Type B pancreatic cell (in vitro differentiated cells): ENCODE measurements around the gene CDH12. TPM values are rescaled to one million over a fixed set of nuclear protein-coding genes. Genes with fewer than 3 reads are reported as not detected.

Experiments
- DNase-seq: peaks from one replicate; pipeline ENCODE4 v3.0.0; 2021; ENCODE audit warnings: mixed read lengths; ENCODE audit not compliant: unreplicated experiment; ENCODE audit errors: extremely low spot score
- H3K27ac Mint-ChIP-seq: 2 replicates; pipeline ENCODE4 v1.8.0; 2021; ENCODE audit warnings: mild to moderate bottlenecking, mixed read lengths
- H3K27me3 Mint-ChIP-seq: 2 replicates; pipeline ENCODE4 v1.8.0; 2021; ENCODE audit warnings: mixed read lengths
- H3K36me3 Mint-ChIP-seq: 2 replicates; pipeline ENCODE4 v1.8.0; 2021; ENCODE audit warnings: mixed read lengths
- H3K4me1 Mint-ChIP-seq: one replicate; pipeline ENCODE4 v1.8.0; 2021; ENCODE audit warnings: mixed read lengths; ENCODE audit not compliant: unreplicated experiment
- H3K4me3 Mint-ChIP-seq: 2 replicates; pipeline ENCODE4 v1.8.0; 2021; ENCODE audit warnings: mild to moderate bottlenecking, mixed read lengths
- H3K9me3 Mint-ChIP-seq: 2 replicates; pipeline ENCODE4 v1.8.0; 2021; ENCODE audit warnings: mixed read lengths
- total RNA-seq: library from RNA; stranded (reverse); gene quantifications from 2 replicates; pipeline ENCODE4 v1.2.1, GENCODE V29; 2021; ENCODE audit warnings: low replicate concordance
- TF ChIP-seq, protein P1 (sequence below): fragments of 200-600 bp; sonication (generic); conservative IDR thresholded peaks from 2 replicates; pipeline ENCODE4 v1.5.0; 2021; ENCODE audit warnings: antibody characterized with exemption, mild to moderate bottlenecking

CDH12 gene
- total RNA-seq, 1 donor from 2014 or later: 10.2 TPM

DNA sequence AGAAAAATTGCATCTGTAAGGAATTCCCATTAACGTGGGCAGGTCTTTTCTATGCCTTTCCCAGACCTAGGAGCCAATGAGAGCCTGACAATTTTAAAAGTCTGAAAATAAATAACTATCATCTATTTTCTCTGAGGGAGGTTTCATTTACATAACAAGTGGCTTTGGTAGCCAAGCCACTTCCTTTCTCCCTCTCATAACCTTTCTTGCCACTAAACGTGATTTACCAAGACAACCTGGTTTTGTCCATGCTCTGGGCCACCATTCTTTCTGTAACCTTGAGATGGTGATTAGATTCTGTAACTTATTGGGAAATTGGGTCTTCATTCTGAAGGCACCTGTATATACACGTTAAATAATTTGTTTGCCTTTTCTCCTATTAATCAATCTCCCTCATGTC lies 1046.9 kb downstream of the CDH12 start:
- TF ChIP-seq, protein P1, sequence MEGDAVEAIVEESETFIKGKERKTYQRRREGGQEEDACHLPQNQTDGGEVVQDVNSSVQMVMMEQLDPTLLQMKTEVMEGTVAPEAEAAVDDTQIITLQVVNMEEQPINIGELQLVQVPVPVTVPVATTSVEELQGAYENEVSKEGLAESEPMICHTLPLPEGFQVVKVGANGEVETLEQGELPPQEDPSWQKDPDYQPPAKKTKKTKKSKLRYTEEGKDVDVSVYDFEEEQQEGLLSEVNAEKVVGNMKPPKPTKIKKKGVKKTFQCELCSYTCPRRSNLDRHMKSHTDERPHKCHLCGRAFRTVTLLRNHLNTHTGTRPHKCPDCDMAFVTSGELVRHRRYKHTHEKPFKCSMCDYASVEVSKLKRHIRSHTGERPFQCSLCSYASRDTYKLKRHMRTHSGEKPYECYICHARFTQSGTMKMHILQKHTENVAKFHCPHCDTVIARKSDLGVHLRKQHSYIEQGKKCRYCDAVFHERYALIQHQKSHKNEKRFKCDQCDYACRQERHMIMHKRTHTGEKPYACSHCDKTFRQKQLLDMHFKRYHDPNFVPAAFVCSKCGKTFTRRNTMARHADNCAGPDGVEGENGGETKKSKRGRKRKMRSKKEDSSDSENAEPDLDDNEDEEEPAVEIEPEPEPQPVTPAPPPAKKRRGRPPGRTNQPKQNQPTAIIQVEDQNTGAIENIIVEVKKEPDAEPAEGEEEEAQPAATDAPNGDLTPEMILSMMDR: no peak
- no peak overlapping the region for H3K27ac Mint-ChIP-seq
- H3K36me3 Mint-ChIP-seq: no peaks in the 10 kb centered on the region
- H3K27me3 Mint-ChIP-seq: no peaks in the 10 kb centered on the region
- H3K4me1 Mint-ChIP-seq: no peaks in the 10 kb centered on the region
- H3K9me3 Mint-ChIP-seq: no peaks in the 10 kb centered on the region
- DNase-seq: no peak
- no peak overlapping the region for H3K4me3 Mint-ChIP-seq

DNA sequence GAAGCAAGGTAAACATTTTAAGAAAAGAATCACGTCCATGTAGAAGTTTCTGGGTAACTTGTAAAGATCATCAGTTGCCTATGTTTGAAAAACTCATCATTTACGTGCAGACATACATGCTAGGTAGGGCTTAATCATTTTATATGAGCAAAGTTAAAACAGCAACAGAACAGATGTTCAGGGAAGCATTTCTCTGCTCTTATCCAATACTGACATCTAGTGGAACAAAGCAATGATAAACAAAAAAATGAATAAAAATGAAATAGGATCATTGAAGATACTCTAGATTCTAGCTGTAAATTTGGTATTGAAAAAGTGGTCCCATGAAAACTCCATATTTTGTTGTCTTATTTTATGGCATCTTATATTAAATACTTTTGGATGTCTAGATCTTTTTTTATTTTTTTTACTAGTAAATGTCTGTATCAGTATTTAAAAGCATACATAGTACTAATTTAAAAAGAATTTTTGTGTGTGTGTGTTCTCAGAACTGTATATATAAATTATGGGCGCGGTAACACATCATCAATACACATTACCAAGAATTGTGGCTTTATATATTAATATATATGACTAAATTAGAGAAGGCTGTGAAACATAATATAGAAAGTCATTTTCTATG lies 1050.2 kb downstream of the CDH12 start:
- H3K9me3 Mint-ChIP-seq: peaks cover 10% of the 10 kb centered on the region
- peak overlapping the region; percentile 9 for H3K4me3 Mint-ChIP-seq
- no peak for DNase-seq
- H3K36me3 Mint-ChIP-seq: peaks cover 5% of the 10 kb centered on the region
- no peaks in the 10 kb centered on the region for H3K27me3 Mint-ChIP-seq
- no peak overlapping the region for H3K27ac Mint-ChIP-seq
- no peaks in the 10 kb centered on the region for H3K4me1 Mint-ChIP-seq
- TF ChIP-seq, protein P1: peak; percentile 85

DNA sequence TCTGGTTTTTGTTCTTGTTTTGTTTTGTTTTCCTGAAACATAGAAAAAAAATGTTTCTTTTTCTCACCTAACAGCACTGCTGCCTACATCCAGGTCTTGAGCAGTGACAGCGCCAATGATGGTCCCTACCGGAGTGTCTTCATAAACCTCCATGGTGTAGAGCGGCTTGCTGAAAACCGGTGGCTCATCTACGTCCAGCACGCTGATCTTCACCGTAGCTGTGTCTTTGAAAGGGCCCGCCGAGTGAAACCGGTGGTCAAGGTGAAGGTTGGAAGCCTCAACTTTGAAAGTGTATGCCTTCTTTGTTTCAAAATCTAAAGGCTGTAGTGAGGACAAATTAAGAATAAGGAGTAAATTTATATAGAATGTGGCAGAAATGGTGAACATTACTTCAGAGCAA lies 1051.0 kb downstream of the CDH12 start:
- Mint-ChIP-seq H3K9me3 (peaks cover 15% of the 10 kb centered on the region), H3K36me3 (peaks cover 5% of the 10 kb centered on the region), H3K4me3 (no peak overlapping the region), H3K27ac (no peak overlapping the region), H3K27me3 (no peaks in the 10 kb centered on the region), H3K4me1 (no peaks in the 10 kb centered on the region)
- TF ChIP-seq, protein P1: no peak
- DNase-seq: no peak

DNA sequence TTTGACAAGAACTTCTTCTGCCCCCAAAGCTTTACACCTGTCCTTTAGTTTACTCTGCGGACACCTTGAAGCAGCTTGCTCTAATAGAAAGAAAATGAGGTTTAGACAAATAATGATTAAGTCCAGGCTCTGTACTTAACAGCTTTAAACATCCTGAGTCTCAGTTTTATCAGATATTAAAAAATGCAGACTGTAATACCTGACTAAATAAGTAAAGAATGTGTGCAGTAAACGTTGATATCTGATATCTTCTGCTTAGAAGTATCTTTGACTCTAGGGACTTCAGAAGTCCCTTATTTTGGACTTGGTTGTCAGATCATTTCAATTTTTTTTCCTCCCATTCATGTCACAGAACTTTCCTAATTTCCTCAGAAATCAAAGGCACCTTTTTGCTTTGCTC lies 1060.4 kb downstream of the CDH12 start:
- TF ChIP-seq, protein P1: no peak
- Mint-ChIP-seq H3K9me3 (peaks cover 3% of the 10 kb centered on the region), H3K27ac (no peak overlapping the region), H3K27me3 (no peaks in the 10 kb centered on the region), H3K4me1 (no peaks in the 10 kb centered on the region), H3K4me3 (no peak overlapping the region), H3K36me3 (no peaks in the 10 kb centered on the region)
- DNase-seq: no peak

DNA sequence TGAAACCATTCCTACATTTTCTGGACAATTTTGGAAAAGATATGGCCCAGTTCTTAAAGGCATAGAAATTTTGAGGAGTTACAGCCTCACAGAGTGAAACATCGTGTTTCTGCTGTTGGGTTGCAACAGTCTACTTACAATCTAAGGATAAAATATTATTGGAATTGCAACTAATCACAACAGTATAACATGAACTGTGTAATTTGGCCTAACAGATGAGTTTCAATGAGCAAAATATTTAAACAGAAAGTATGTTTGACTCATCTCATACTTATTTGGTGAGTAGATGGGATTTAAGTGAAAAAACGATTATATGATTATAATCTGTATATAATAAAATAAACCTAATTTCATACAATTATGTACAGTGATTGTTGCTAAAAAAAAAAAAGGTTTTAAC lies 1061.8 kb downstream of the CDH12 start:
- Mint-ChIP-seq H3K9me3 (no peaks in the 10 kb centered on the region), H3K27me3 (no peaks in the 10 kb centered on the region), H3K27ac (no peak overlapping the region), H3K36me3 (no peaks in the 10 kb centered on the region), H3K4me3 (no peak overlapping the region), H3K4me1 (no peaks in the 10 kb centered on the region)
- no peak for DNase-seq
- TF ChIP-seq, protein P1: no peak

DNA sequence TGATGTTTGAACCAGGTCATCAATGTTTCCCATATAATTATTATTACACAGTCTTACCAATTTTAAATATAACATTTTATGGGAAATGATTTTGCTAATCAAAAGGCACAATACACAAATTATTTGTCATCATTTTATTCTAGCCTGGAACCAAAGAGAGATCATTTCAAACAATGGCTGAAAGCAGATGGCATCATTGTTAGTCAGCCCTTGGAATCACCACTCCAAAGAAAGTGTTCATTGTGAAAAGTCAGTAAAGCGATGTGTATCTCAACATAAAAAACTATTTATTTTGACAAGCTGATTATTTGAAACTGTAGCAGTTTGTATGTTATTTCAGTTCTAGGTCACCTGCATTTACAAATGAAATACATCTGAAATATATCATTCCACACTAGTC lies 1068.7 kb downstream of the CDH12 start:
- Mint-ChIP-seq H3K4me3 (no peak overlapping the region), H3K27ac (no peak overlapping the region), H3K4me1 (no peaks in the 10 kb centered on the region), H3K36me3 (no peaks in the 10 kb centered on the region), H3K27me3 (no peaks in the 10 kb centered on the region), H3K9me3 (no peaks in the 10 kb centered on the region)
- no peak for DNase-seq
- TF ChIP-seq, protein P1: no peak
